ENCODE results near the gene AVEN. TPM values are rescaled to one million over a fixed set of nuclear protein-coding genes. Genes with fewer than 3 reads are reported as not detected.

The AVEN gene
- total and polyA plus RNA-seq, 3 donors from 2014 or later = 23.4 to 35.1 (median 25.4) TPM

GRCh38 chr15:33960549-33960935, 78.5 kb downstream of the AVEN start:
- Histone ChIP-seq H3K9me3 (no peaks in the 10 kb centered on the region), H3K27me3 (no peaks in the 10 kb centered on the region), H3K36me3 (ENCODE audit: low read depth, missing control alignments) (no peaks in the 10 kb centered on the region), H3K4me1 (no peaks in the 10 kb centered on the region), H3K27ac (no peak overlapping the region), H3K4me3 (no peak overlapping the region)
- intact Hi-C loops (cut with DNase I; ENCODE audit: low total_unique reads) = no loop called here
- DNase-seq = no peak
- WGBS, 2 donors = 51 to 64% methylated on average over 3 of the region's 3 CpGs
- TF ChIP-seq CTCF (IDR thresholded peaks at IDR 0.05) (no peak), POLR2A (IDR thresholded peaks at IDR 0.05) (no peak)

GRCh38 chr15:33959844-33960548, 79.0 kb downstream of the AVEN start:
- intact Hi-C loops (cut with DNase I; ENCODE audit: low total_unique reads) = no loop called here
- Histone ChIP-seq H3K9me3 (no peaks in the 10 kb centered on the region), H3K27me3 (no peaks in the 10 kb centered on the region), H3K4me1 (no peaks in the 10 kb centered on the region), H3K36me3 (ENCODE audit: low read depth, missing control alignments) (no peaks in the 10 kb centered on the region), H3K4me3 (no peak overlapping the region), H3K27ac (no peak overlapping the region)
- no peak for TF ChIP-seq POLR2A (IDR thresholded peaks at IDR 0.05)
- no peak for TF ChIP-seq CTCF (IDR thresholded peaks at IDR 0.05)
- WGBS, 2 donors = 74 to 80% methylated on average over 7 of the region's 7 CpGs
- DNase-seq = no peak

GRCh38 chr15:33956397-33956796, 82.6 kb downstream of the AVEN start:
- Histone ChIP-seq H3K36me3 (ENCODE audit: low read depth, missing control alignments) (no peaks in the 10 kb centered on the region), H3K4me3 (no peak overlapping the region), H3K27me3 (no peaks in the 10 kb centered on the region), H3K9me3 (no peaks in the 10 kb centered on the region), H3K27ac (no peak overlapping the region), H3K4me1 (no peaks in the 10 kb centered on the region)
- TF ChIP-seq CTCF (IDR thresholded peaks at IDR 0.05) (no peak), POLR2A (IDR thresholded peaks at IDR 0.05) (no peak)
- DNase-seq = no peak
- WGBS, 2 donors = 38 to 50% methylated on average over 1 of the region's 1 CpG
- intact Hi-C loops (cut with DNase I; ENCODE audit: low total_unique reads) = no loop called here

- DNase-seq = no peak
- H3K4me3 ChIP-seq = no peak overlapping the region
- no peaks in the 10 kb centered on the region for H3K4me1 ChIP-seq
- 72 to 80% methylated on average over 10 of the region's 10 CpGs for WGBS, 2 donors
- no peak overlapping the region for H3K27ac ChIP-seq
- no peaks in the 10 kb centered on the region for H3K36me3 ChIP-seq (ENCODE audit: low read depth, missing control alignments)
- TF ChIP-seq CTCF (IDR thresholded peaks at IDR 0.05) = no peak
- no peaks in the 10 kb centered on the region for H3K27me3 ChIP-seq
- intact Hi-C loops (cut with DNase I; ENCODE audit: low total_unique reads) = no loop called here
- H3K9me3 ChIP-seq = no peaks in the 10 kb centered on the region
These were observed 83.1 kb downstream of the AVEN start for GRCh38 chr15:33955945-33956344.

- TF ChIP-seq POLR2A (IDR thresholded peaks at IDR 0.05) = no peak
- TF ChIP-seq CTCF (IDR thresholded peaks at IDR 0.05) = no peak
- Histone ChIP-seq H3K36me3 (ENCODE audit: low read depth, missing control alignments) (no peaks in the 10 kb centered on the region), H3K4me1 (no peaks in the 10 kb centered on the region), H3K9me3 (no peaks in the 10 kb centered on the region), H3K27me3 (no peaks in the 10 kb centered on the region), H3K27ac (no peak overlapping the region), H3K4me3 (no peak overlapping the region)
- DNase-seq = no peak
- intact Hi-C loops (cut with DNase I; ENCODE audit: low total_unique reads) = no loop called here
- 50 to 56% methylated on average over 1 of the region's 1 CpG for WGBS, 2 donors
These were observed 92.9 kb downstream of the AVEN start for GRCh38 chr15:33946152-33946551.
